RPMI7951 (cell line): Measurements from ENCODE around the gene REV3L. TPM values are rescaled to one million over a fixed set of nuclear protein-coding genes. Genes with fewer than 3 reads are reported as not detected.

ENCODE experiments used
- DNase-seq: peaks from one replicate; pipeline ENCODE4 v3.0.0-alpha.2; 2012; ENCODE audit warnings: low read depth
- total RNA-seq: library from RNA; depleted of rRNA; stranded (reverse); fragments of >200 nt; shearing (Covaris generic); gene quantifications from 2 replicates; pipeline ENCODE4 v1.2.3, GENCODE V29; 2014

Gene REV3L
- total RNA-seq, 1 experiment from 2014 or later = 22.8 TPM

DNA sequence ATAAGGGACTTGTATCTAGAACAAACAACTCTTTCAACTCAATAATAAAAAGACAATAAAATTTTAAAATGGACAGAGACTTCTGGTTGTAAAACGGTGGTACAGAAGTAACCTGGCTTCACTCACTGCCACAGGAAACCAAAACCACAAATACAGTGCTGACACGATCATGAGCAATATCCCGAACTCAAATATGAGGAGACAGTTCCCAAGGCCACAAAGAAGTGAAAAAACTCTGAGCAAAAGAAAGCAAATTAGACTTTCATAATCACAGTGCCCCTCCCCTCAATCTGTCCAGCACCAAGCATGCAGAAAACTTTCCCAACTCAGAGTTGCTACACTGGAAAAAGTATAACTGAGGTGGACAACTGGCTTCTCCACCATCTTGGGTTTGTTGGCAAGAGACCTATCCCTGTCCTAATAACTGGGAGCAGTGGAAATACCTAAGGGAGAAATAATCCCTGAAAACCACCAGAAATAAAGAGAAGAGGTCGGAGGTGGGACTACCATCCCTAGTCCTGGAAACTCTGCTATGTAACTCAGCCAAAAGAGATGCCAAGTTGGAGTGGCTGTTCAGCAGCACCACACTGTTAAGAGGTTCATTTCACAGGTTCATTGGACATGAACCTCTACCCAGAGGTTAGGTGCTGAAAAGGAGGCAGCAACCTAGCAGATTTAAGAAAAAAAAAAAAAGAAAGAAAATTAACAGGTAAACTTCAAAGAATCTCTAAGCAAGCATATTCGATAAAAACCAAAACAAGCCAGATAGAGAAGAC, 55.5 kb downstream of the REV3L start:
- DNase-seq = peak; percentile 88

- peak; percentile 75 for DNase-seq
These were observed 58.8 kb downstream of the REV3L start for GRCh38 chr6:111423960-111424846.

- no peak for DNase-seq
These were observed 59.9 kb downstream of the REV3L start for GRCh38 chr6:111423055-111423633.

DNA sequence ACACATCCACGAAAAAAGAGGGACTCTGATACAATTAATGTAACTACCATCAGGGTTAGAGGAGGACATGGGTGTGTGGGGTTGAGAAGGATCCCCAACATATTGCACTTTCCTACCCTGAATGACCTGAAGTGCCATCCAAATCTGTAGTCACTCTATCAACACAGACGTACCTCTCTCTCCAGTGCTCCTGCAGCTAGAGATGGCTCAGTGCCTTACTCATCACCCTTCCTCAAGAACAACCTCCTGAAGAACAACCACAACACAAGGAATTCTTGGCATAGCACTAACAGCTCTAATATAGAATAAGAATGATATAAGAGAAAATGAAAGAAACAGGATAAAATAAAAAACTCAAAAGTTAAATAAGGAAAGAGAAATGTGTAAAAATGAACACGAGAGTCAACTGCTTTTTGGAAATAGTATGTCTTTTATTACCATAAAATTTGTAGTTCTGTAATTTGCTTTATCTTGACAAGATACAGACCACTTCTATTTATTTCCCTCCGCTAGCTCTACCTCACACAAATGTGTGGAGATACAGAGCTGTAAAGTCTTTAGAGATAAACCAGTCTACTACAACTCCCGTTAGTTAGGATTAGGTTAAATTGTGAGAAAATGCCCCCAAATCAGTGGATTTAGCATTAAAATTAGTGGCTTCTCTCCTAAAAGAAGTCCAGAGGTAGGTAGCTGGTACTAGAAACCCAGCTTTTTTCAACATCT, 63.9 kb downstream of the REV3L start:
- DNase-seq = peak; percentile 59

GRCh38 chr6:111417946-111418345, 65.1 kb downstream of the REV3L start:
- no peak for DNase-seq

DNA sequence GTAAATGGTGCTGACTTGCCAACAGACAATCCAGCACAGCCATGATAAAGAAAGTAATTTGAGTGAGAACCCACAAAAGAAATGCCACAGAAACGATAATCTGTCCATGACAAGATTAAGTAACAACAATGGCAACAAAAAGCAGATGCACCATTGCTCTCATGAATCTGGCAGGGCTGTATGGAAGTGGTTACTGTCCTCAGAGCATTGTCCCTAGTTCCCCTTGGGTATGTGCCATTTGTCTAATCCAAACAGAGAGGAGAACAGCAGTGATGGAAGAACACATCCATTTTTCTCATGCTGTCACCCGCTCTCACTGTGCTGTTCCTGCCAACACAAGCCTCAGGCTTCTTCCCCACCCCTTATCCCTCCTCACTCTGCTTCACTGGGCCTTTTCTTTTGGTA, 65.8 kb downstream of the REV3L start:
- DNase-seq = peak; percentile 60

- DNase-seq = no peak
These were observed 66.5 kb downstream of the REV3L start for GRCh38 chr6:111416529-111416928.

DNA sequence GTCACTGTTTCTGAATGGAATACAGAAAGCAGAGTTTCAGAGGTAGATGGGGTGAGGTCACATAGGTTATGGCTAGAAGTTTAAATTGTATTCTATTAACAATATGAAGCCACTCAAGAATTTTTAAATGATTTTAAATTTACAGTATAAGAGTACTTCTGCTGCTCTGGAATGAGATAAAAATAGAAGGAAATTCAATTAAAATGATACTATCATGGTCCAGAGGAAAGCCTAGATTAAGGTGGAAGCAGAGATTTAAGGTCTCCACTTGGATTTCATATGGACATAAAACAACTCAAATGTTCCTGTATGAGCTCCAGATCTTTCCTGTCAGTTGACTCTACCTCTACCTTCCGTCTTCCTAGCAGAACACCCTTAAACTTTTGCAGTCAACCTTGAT, 68.6 kb downstream of the REV3L start:
- DNase-seq = no peak

DNA sequence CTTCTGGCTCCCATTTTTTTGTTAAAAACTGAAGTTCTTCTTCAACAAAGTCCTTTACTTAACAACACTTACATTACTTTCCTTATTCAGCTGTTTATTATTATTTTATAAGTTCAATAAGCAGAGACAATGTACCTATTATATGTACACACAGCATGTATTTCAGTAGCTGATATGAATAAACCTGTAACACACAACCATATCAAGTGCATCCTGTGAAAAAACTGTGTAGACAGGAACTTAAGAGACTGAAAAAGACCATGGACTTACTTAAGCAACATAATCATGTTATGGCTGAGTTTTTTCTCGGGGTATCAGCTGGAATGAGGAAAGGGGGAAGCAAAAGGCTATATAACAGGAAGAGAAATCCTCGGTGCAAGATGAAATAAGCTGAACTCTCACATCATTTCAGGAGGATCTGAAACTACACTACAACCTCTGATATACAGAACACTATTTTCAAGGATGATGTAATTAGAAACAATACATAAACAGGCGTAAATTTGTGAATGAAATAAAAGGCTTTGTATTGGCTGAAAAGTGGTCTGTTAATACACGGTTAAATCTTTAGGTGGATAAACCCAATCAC, 70.9 kb downstream of the REV3L start:
- DNase-seq = no peak

- no peak for DNase-seq
These were observed 72.0 kb downstream of the REV3L start for GRCh38 chr6:111411046-111411445.

GRCh38 chr6:111410371-111410770, 72.6 kb downstream of the REV3L start:
- DNase-seq = no peak

- no peak for DNase-seq
These were observed 73.6 kb downstream of the REV3L start for GRCh38 chr6:111409430-111409829.

DNA sequence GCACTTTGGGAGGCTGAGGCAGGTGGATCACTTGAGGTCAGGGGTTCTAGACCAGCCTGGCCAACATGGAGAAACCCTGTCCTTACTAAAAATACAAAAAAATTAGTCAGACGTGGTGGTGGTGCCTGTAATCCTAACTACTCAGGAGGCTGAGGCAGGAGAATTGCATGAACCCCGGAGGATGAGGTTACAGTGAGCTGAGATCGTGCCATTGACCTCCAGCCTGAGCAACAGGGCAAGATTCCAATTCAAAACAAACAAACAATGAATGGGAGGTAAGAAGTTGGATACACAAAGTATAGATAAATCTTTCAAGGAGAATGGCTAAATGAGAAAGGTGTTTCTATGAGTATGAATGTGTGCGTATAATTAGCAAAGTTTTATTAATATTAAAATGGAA, 75.3 kb downstream of the REV3L start:
- DNase-seq = no peak

DNA sequence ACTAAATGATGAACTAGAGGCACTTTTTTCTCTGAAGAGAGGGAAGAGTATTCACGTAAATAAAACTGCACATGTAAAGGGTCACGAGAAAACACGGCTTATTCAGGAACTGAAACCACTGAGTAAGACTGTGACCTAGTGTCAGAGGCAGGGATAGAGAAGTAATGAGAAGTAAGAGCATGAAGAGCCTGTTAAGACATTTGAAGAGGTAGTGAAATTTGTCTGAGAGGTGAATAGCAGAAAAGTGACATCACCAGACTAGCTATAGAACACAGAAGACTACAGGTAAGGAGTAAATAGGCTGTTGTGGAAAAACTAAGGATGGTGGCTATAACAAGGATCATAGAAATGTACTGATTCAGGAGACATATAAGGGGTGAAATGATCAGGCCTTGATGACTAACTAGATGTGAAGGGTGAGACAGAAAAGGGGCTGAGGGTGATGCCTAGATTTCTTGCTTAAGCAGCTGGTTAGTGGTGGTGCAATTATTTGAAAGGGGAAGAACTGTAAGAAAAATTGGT, 76.8 kb downstream of the REV3L start:
- DNase-seq = no peak

GRCh38 chr6:111403388-111403787, 79.6 kb downstream of the REV3L start:
- no peak for DNase-seq

GRCh38 chr6:111399626-111400025, 83.4 kb downstream of the REV3L start:
- no peak for DNase-seq

- no peak for DNase-seq
These were observed 94.3 kb downstream of the REV3L start for GRCh38 chr6:111388681-111389080.

- no peak for DNase-seq
These were observed 100.3 kb downstream of the REV3L start for GRCh38 chr6:111382476-111383294.

DNA sequence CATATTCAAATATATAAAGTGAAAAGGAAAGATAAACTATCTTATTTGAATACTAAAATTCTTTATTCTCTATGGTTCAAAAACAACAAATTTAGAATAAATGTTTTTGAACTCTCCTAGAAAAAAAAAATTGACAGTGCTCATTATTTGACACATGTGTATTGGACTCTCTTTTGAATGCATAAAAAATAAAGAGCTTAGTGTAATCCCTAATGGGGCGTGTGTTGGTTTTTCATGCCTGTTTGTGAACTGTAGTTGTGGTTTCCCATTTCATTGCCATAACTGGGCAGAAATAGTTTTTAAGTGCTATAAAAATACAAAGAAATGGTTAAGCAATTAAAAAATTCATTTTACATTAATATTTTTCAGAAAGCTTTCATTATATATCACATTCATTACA, 101.3 kb downstream of the REV3L start:
- DNase-seq = no peak

- no peak for DNase-seq
These were observed 101.9 kb downstream of the REV3L start for GRCh38 chr6:111381123-111381522.
